H9 (cell line): Measurements from ENCODE around the gene MMD. TPM values are rescaled to one million over a fixed set of nuclear protein-coding genes. Genes with fewer than 3 reads are reported as not detected.

Experiments
- DNase-seq: peaks from one replicate; pipeline ENCODE4 v3.0.0-alpha.2; 2017
- H2AFZ ChIP-seq: one replicate; pipeline ENCODE4 v1.6.1; 2013; ENCODE audit warnings: mild to moderate bottlenecking, low read length, control low read depth, moderate library complexity
- H2AK5ac ChIP-seq: 2 replicates; pipeline ENCODE4 v1.6.1; 2013; ENCODE audit warnings: low read length, control low read depth, mixed read lengths; ENCODE audit not compliant: insufficient read length
- H2BK120ac ChIP-seq: one replicate; pipeline ENCODE4 v1.6.1; 2013; ENCODE audit warnings: low read depth, mild to moderate bottlenecking, low read length, control low read depth, inconsistent platforms; ENCODE audit not compliant: poor library complexity, severe bottlenecking
- H2BK12ac ChIP-seq: 2 replicates; pipeline ENCODE4 v1.6.1; 2013; ENCODE audit warnings: low read length, control low read depth, mixed read lengths, low read depth; ENCODE audit not compliant: insufficient read length
- H2BK15ac ChIP-seq: 2 replicates; pipeline ENCODE4 v1.6.1; 2013; ENCODE audit warnings: low read depth, low read length, control low read depth
- H2BK20ac ChIP-seq: one replicate; pipeline ENCODE4 v1.6.1; 2013; ENCODE audit warnings: low read depth, mild to moderate bottlenecking, low read length, control low read depth, inconsistent platforms; ENCODE audit not compliant: poor library complexity, severe bottlenecking
- H2BK5ac ChIP-seq: 2 replicates; pipeline ENCODE4 v1.6.1; 2013; ENCODE audit warnings: low read length, control low read depth, mixed read lengths; ENCODE audit not compliant: insufficient read length
- H3K14ac ChIP-seq: 2 replicates; pipeline ENCODE4 v1.6.1; 2013; ENCODE audit warnings: low read length, control low read depth; ENCODE audit not compliant: insufficient read depth
- H3K18ac ChIP-seq: 2 replicates; pipeline ENCODE4 v1.6.1; 2013; ENCODE audit warnings: low read depth, mild to moderate bottlenecking, mixed read lengths, low read length, control low read depth; ENCODE audit not compliant: insufficient read length
- H3K23ac ChIP-seq: 2 replicates; pipeline ENCODE4 v1.6.1; 2013; ENCODE audit warnings: low read length, control low read depth, mixed read lengths, low read depth; ENCODE audit not compliant: insufficient read length
- H3K23me2 ChIP-seq: 2 replicates; pipeline ENCODE4 v1.6.1; 2013; ENCODE audit warnings: low read depth, mild to moderate bottlenecking, mixed read lengths, low read length, control low read depth; ENCODE audit not compliant: insufficient read length, poor library complexity, severe bottlenecking
- H3K27ac ChIP-seq: 2 replicates; pipeline ENCODE4 v1.5.1; 2013; ENCODE audit warnings: low read length, control low read depth, mixed read lengths, low read depth; ENCODE audit not compliant: insufficient read length
- H3K27me3 ChIP-seq: 2 replicates; pipeline ENCODE4 v1.6.1; 2013; ENCODE audit warnings: low read length, control low read depth, inconsistent platforms; ENCODE audit not compliant: insufficient read depth
- H3K4ac ChIP-seq: 2 replicates; pipeline ENCODE4 v1.6.1; 2013; ENCODE audit warnings: low read depth, mild to moderate bottlenecking, control low read depth, inconsistent platforms, low read length, moderate library complexity
- H3K4me1 ChIP-seq: 2 replicates; pipeline ENCODE4 v1.6.1; 2013; ENCODE audit warnings: low read length, control low read depth, inconsistent platforms; ENCODE audit not compliant: insufficient read depth
- H3K4me2 ChIP-seq: 2 replicates; pipeline ENCODE4 v1.6.1; 2013; ENCODE audit warnings: low read length, control low read depth, mixed read lengths; ENCODE audit not compliant: insufficient read length, insufficient read depth
- H3K56ac ChIP-seq: 2 replicates; pipeline ENCODE4 v1.6.1; 2013; ENCODE audit warnings: low read depth, mild to moderate bottlenecking, mixed read lengths, low read length, control low read depth; ENCODE audit not compliant: insufficient read length
- H3K79me1 ChIP-seq: 2 replicates; pipeline ENCODE4 v1.6.1; 2013; ENCODE audit warnings: low read depth, mild to moderate bottlenecking, moderate library complexity, low read length, control low read depth, inconsistent platforms; ENCODE audit not compliant: insufficient read depth, poor library complexity, severe bottlenecking
- H3K79me2 ChIP-seq: 2 replicates; pipeline ENCODE4 v1.6.1; 2013; ENCODE audit warnings: low read length, control low read depth, inconsistent platforms; ENCODE audit not compliant: insufficient read depth
- H3K9ac ChIP-seq: 2 replicates; pipeline ENCODE4 v1.6.1; 2013; ENCODE audit warnings: low read length, control low read depth, mixed read lengths; ENCODE audit not compliant: insufficient read length; ENCODE audit errors: extremely low read depth
- H3K9me3 ChIP-seq: one replicate; pipeline ENCODE4 v1.6.1; 2013; ENCODE audit warnings: low read depth, low read length, inconsistent platforms; ENCODE audit not compliant: control insufficient read depth
- H3T11ph ChIP-seq: one replicate; pipeline ENCODE4 v1.6.1; 2013; ENCODE audit warnings: mild to moderate bottlenecking, low read length, control low read depth, inconsistent platforms
- H4K20me1 ChIP-seq: one replicate; pipeline ENCODE4 v1.6.1; 2013; ENCODE audit not compliant: control insufficient read depth, insufficient read length, insufficient read depth
- H4K5ac ChIP-seq: 2 replicates; pipeline ENCODE4 v1.6.1; 2013; ENCODE audit warnings: low read depth, mild to moderate bottlenecking, mixed read lengths, low read length, control low read depth; ENCODE audit not compliant: insufficient read length
- H4K8ac ChIP-seq: replicated peaks from 2 replicates; pipeline ENCODE4 v1.6.1; 2013; ENCODE audit warnings: low read length, control low read depth, mixed read lengths, low read depth; ENCODE audit not compliant: insufficient read length
- H4K91ac ChIP-seq: 2 replicates; pipeline ENCODE4 v1.6.1; 2013; ENCODE audit warnings: low read depth, mild to moderate bottlenecking, moderate library complexity, mixed read lengths, low read length, control low read depth; ENCODE audit not compliant: insufficient read length
- H3K27ac Mint-ChIP-seq, 3 experiments: 2 replicates in 2 of 3; 3 replicates in 1 of 3; pipeline ENCODE4 v1.8.0; 2020 to 2021; ENCODE audit warnings: mixed read lengths in 3 of 3, mild to moderate bottlenecking in 1 of 3, moderate library complexity in 1 of 3
- H3K27me3 Mint-ChIP-seq: 2 replicates; pipeline ENCODE4 v1.8.0; 2021; ENCODE audit warnings: low read depth, mild to moderate bottlenecking, moderate library complexity, mixed read lengths
- H3K36me3 Mint-ChIP-seq, 3 experiments: 2 replicates in 2 of 3; 3 replicates in 1 of 3; pipeline ENCODE4 v1.8.0; 2020 to 2021; ENCODE audit warnings: low read depth in 3 of 3, mixed read lengths in 3 of 3; ENCODE audit not compliant: insufficient read depth in 1 of 3
- H3K4me1 Mint-ChIP-seq, 2 experiments: 2 replicates each; pipeline ENCODE4 v1.8.0; 2020; ENCODE audit warnings: mixed read lengths in 2 of 2
- H3K4me3 Mint-ChIP-seq, 2 experiments: 2 replicates in 1 of 2; 3 replicates in 1 of 2; pipeline ENCODE4 v1.8.0; 2020 to 2021; ENCODE audit warnings: mild to moderate bottlenecking in 2 of 2, mixed read lengths in 2 of 2, moderate library complexity in 1 of 2
- H3K9me3 Mint-ChIP-seq, 2 experiments: 2 replicates in 1 of 2; 3 replicates in 1 of 2; pipeline ENCODE4 v1.8.0; 2020; ENCODE audit warnings: mild to moderate bottlenecking in 2 of 2, mixed read lengths in 2 of 2, moderate library complexity in 1 of 2
- CTCF ChIP-seq: fragments of 200-600 bp; sonication (generic); conservative IDR thresholded peaks from 3 replicates; pipeline ENCODE4 v1.8.0; 2021; ENCODE audit warnings: antibody characterized with exemption, mild to moderate bottlenecking
- WGBS: extraction: QIAGEN DNeasy Blood & Tissue Kit; methylation state at CpG from one replicate; pipeline ENCODE4 v1.1.7; 2013; ENCODE audit warnings: missing lambda C conversion rate, low lambda C conversion rate, mixed read lengths; ENCODE audit not compliant: insufficient read length; ENCODE audit errors: extremely low coverage; 5-methylcytosine and 5-hydroxymethylcytosine counted together
- total RNA-seq: library from RNA; stranded (reverse); gene quantifications from 2 replicates; pipeline ENCODE4 v1.2.1, GENCODE V29; 2021

Gene MMD
- total RNA-seq, 1 experiment from 2014 or later: 24.0 TPM

GRCh38 chr17:55366020-55366481, 55.6 kb downstream of the MMD start:
- Histone ChIP-seq H3K9me3 (no peaks in the 10 kb centered on the region), H3K23me2 (no peaks in the 10 kb centered on the region)

More at GRCh38 chr17:55366020-55366481, 55.6 kb downstream of the MMD start:
- Histone ChIP-seq H3K56ac (no peak overlapping the region), H3K4ac (no peak overlapping the region), H2BK15ac (no peak overlapping the region), H4K8ac (no peak overlapping the region), H3K9ac (no peak overlapping the region), H3K27me3 (no peaks in the 10 kb centered on the region), H4K91ac (no peak overlapping the region), H3K23ac (no peak overlapping the region), H3K14ac (no peak overlapping the region), H3K18ac (no peak overlapping the region), H3K79me2 (no peaks in the 10 kb centered on the region), H3K27ac (no peak overlapping the region), H3T11ph (no peak overlapping the region), H4K5ac (no peak overlapping the region), H2BK5ac (no peak overlapping the region), H4K20me1 (no peaks in the 10 kb centered on the region), H2AFZ (no peak overlapping the region), H3K4me1 (no peaks in the 10 kb centered on the region), H3K79me1 (no peaks in the 10 kb centered on the region), H2BK20ac (no peak overlapping the region), H2AK5ac (no peak overlapping the region), H2BK12ac (no peak overlapping the region), H2BK120ac (no peak overlapping the region), H3K4me2 (no peak overlapping the region)
- Mint-ChIP-seq H3K4me3 (no peak overlapping the region), H3K4me1 (peaks cover 23 to 27% of the 10 kb centered on the region in 2 experiments), H3K27me3 (no peaks in the 10 kb centered on the region), H3K9me3 (peaks cover 3 to 6% of the 10 kb centered on the region in 2 experiments; a peak in 4 of 5 replicates), H3K27ac (no peak overlapping the region), H3K36me3 (peaks cover 0 to 6% (median 2%) of the 10 kb centered on the region in 3 experiments; a peak in 5 of 7 replicates)
- TF ChIP-seq CTCF: no peak
- no peak for DNase-seq
- WGBS: no CpG with 5 or more reads among the region's 1 CpG
